HepG2 (cell line): ENCODE measurements around the gene OR10A3. TPM values are rescaled to one million over a fixed set of nuclear protein-coding genes. Genes with fewer than 3 reads are reported as not detected.

ENCODE experiments used
- ATAC-seq: fragments of 200-7000 bp; cut with Tn5 transposase; 3 replicates; pipeline ENCODE4 v1.9.1; 2020; ENCODE audit warnings: mild to moderate bottlenecking, moderate library complexity
- BruUV-seq: library from RNA; stranded (reverse); fragments of 400-500 nt; replicated peaks from 2 replicates; lab custom pipeline; 2021; lab: Mats Ljungman, UMichigan
- CTCF ChIA-PET: fragments of 300-600 bp; formaldehyde crosslinking; extraction: SDS; loops from one replicate; lab custom pipeline; 2021; ENCODE audit warnings: low total read pairs, inconsistent platforms, low intra/inter-chr PET ratio; lab: Yijun Ruan, JAX
- POLR2A ChIA-PET: fragments of 350-600 bp; sonication (Branson Sonifier 250); formaldehyde crosslinking; loops from one replicate; lab custom pipeline; 2020; ENCODE audit warnings: antibody characterized with exemption, inconsistent platforms; lab: Yijun Ruan, JAX
- DNase-seq: peaks from one replicate; pipeline ENCODE4 v3.0.0-alpha.2; 2015; ENCODE audit warnings: low spot score
- FAIRE-seq: peaks from 3 replicates; lab custom pipeline; 2011; peaks lifted over from hg19 to GRCh38; lab: Jason Lieb, UNC
- H2AFZ ChIP-seq: one replicate; pipeline ENCODE4 v1.6.1; 2011; ENCODE audit warnings: low read length, inconsistent platforms
- H3K27ac ChIP-seq: fragments of 300-600 bp; 3 replicates; pipeline ENCODE4 v1.8.0; 2011; ENCODE audit warnings: mixed run types, mild to moderate bottlenecking, mixed read lengths, low read length, inconsistent platforms; ENCODE audit not compliant: insufficient read depth; ENCODE audit errors: extremely low read length
- H3K27me3 ChIP-seq, 2 experiments: fragments of 200-600 bp in 1 of 2; 2 replicates in 1 of 2; 3 replicates in 1 of 2; pipeline versions ENCODE4 v1.6.0 to v1.8.0; 2011; ENCODE audit warnings: low read length in 2 of 2, mild to moderate bottlenecking in 2 of 2, moderate library complexity in 2 of 2, inconsistent platforms in 1 of 2; ENCODE audit not compliant: insufficient read depth in 2 of 2, control insufficient read depth in 1 of 2
- H3K36me3 ChIP-seq, 2 experiments: fragments of 200-600 bp in 1 of 2; replicated peaks in 1 of 2; 2 replicates in 1 of 2; 3 replicates in 1 of 2; pipeline versions ENCODE4 v1.5.1 to v1.8.0; 2011; ENCODE audit warnings: low read length in 2 of 2, inconsistent platforms in 1 of 2; ENCODE audit not compliant: insufficient read depth in 2 of 2, control insufficient read depth in 1 of 2
- H3K4me1 ChIP-seq: 2 replicates; pipeline ENCODE4 v1.5.1; 2012; ENCODE audit warnings: low read length, inconsistent platforms; ENCODE audit not compliant: insufficient read depth
- H3K4me2 ChIP-seq: 2 replicates; pipeline ENCODE4 v1.6.0; 2011; ENCODE audit warnings: low read depth, low read length, inconsistent platforms
- H3K4me3 ChIP-seq, 3 experiments: fragments of 200-600 bp in 1 of 3; sonication (generic), shearing (Covaris generic) in 1 of 3; replicated peaks in 1 of 3; 2 replicates each; pipeline ENCODE4 v1.5.1; 2011 to 2016; ENCODE audit warnings: low read length in 3 of 3, inconsistent platforms in 2 of 3, low read depth in 2 of 3, mild to moderate bottlenecking in 2 of 3, control low read depth in 1 of 3, mixed read lengths in 1 of 3; ENCODE audit not compliant: insufficient read depth in 1 of 3
- H3K79me2 ChIP-seq: one replicate; pipeline ENCODE4 v1.6.1; 2011; ENCODE audit warnings: low read length, inconsistent platforms; ENCODE audit not compliant: insufficient read depth
- H3K9ac ChIP-seq: 2 replicates; pipeline ENCODE4 v1.6.0; 2011; ENCODE audit warnings: mild to moderate bottlenecking, low read depth, low read length, inconsistent platforms; ENCODE audit not compliant: insufficient read depth
- H3K9me3 ChIP-seq: 2 replicates; pipeline ENCODE4 v1.5.1; 2012; ENCODE audit warnings: mild to moderate bottlenecking, low read length
- H4K20me1 ChIP-seq: 2 replicates; pipeline ENCODE4 v1.6.0; 2011; ENCODE audit warnings: inconsistent platforms, mild to moderate bottlenecking, low read length, moderate library complexity; ENCODE audit not compliant: insufficient read depth
- CEBPB ChIP-seq: IDR thresholded peaks from 2 replicates; pipeline ENCODE4 v1.6.1; 2011; ENCODE audit warnings: low read depth, low read length, improper control_type of control experiment, borderline replicate concordance
- FOSL1 ChIP-seq: sonication (generic); formaldehyde crosslinking; IDR thresholded peaks from 2 replicates; pipeline ENCODE4 v1.9.0; 2021; ENCODE audit warnings: missing genetic modification reagents, borderline replicate concordance
- KLF15 ChIP-seq: sonication (generic); formaldehyde crosslinking; IDR thresholded peaks from 2 replicates; pipeline ENCODE4 v1.8.1; 2023; ENCODE audit warnings: borderline replicate concordance, mild to moderate bottlenecking, inconsistent platforms, missing genetic modification reagents, mixed read lengths
- NFKB2 ChIP-seq: sonication (generic); formaldehyde crosslinking; IDR thresholded peaks from 2 replicates; pipeline ENCODE4 v1.4.0; 2020; ENCODE audit warnings: missing genetic modification reagents, borderline replicate concordance
- TBX3 ChIP-seq: fragments of 450-650 bp; IDR thresholded peaks from 2 replicates; pipeline ENCODE4 v1.6.1; 2017; ENCODE audit warnings: antibody characterized with exemption, mild to moderate bottlenecking, inconsistent platforms, borderline replicate concordance
- WIZ ChIP-seq: sonication (generic); formaldehyde crosslinking; IDR thresholded peaks from 2 replicates; pipeline ENCODE4 v1.5.1; 2020; ENCODE audit warnings: mild to moderate bottlenecking, missing genetic modification reagents
- ZNF619 ChIP-seq: sonication (generic); formaldehyde crosslinking; IDR thresholded peaks from 2 replicates; pipeline ENCODE4 v1.4.0; 2020; ENCODE audit warnings: mild to moderate bottlenecking, missing genetic modification reagents
- ZNF660 ChIP-seq: sonication (generic); formaldehyde crosslinking; IDR thresholded peaks from 2 replicates; pipeline ENCODE4 v1.5.1; 2020; ENCODE audit warnings: mild to moderate bottlenecking, low read depth, missing genetic modification reagents, borderline replicate concordance
- WGBS: methylation state at CpG from one replicate; pipeline ENCODE4 v1.1.6; 2017; ENCODE audit warnings: low lambda C conversion rate; 5-methylcytosine and 5-hydroxymethylcytosine counted together
- in situ Hi-C: cut with HindIII; loops from 2 replicates; pipeline ENCODE4 v1.10.0; 2017; ENCODE audit warnings: low pct_unique_long_range_greater_than_20kb; ENCODE audit not compliant: extremely low pct_ligation_motif_present
- intact Hi-C: fragments of 100-400 bp; cut with micrococcal nuclease; formaldehyde crosslinking; loops from one replicate; pipeline ENCODE4 v1.10.0; 2022; ENCODE audit not compliant: unreplicated experiment
- polyA plus RNA-seq, 8 experiments: library from polyadenylated mRNA; depleted of rRNA in 3 of 8; stranded (reverse) in 7 of 8; unstranded in 1 of 8; fragments of >200 nt; fragmentation: Illumina TruSeq in 4 of 8; extraction: Trizol in 4 of 8; gene quantifications; 2 replicates each; pipeline versions ENCODE4 v1.2.1 to v1.2.3, GENCODE V29; 2011 to 2016; ENCODE audit warnings: low read depth in 4 of 8, missing spikeins in 1 of 8, mixed read lengths in 1 of 8; ENCODE audit not compliant: insufficient read depth in 1 of 8
- total RNA-seq, 5 experiments: library from RNA; depleted of rRNA; stranded (reverse); fragments of >200 nt; fragmentation: Illumina TruSeq; extraction: Trizol; gene quantifications; 2 replicates each; pipeline ENCODE4 v1.2.3, GENCODE V29; 2016; ENCODE audit warnings: low read depth in 1 of 5

OR10A3 gene
- total and polyA plus RNA-seq, 2 of the 13 experiments (the other 11 are each of a cell fraction or from before 2014, with no cell fraction given), result not detected

DNA sequence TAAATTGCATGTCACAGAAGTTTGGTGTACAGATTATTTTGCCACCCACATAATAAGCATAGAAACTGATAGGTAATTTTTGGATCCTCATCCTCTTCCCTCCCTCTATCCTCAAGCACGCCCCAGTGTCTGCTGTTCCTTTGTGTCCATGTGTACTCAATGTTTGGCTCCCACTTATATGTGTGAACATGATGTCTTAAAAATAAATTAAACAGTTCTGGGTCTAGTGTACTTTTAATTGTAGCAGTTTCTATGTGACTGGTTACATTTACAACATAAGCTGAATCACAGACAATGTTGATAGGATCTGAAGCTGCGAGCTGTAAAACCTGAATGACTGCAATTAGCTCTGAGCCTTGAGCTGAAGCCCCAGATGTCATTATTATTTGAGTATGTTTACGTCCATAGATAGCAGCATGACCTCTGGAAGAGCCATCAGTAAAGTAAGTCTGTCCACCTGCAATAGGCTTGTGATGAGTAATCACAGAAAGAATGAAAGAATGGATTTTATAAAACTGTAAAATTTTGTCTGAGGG is 40.1 kb downstream of the OR10A3 start (continued):
- TF ChIP-seq ZNF619 (CRISPR knock-in tag), result no peak
- no peak for TF ChIP-seq ZNF660 (CRISPR knock-in tag)
- no peak for TF ChIP-seq NFKB2
- no peak for TF ChIP-seq TBX3

GRCh38 chr11:7900686-7901085 is 40.8 kb downstream of the OR10A3 start:
- 1% methylated on average over 4 of the region's 4 CpGs for WGBS
- Histone ChIP-seq H3K4me1 (no peaks in the 10 kb centered on the region), H3K4me3 (no peak overlapping the region), H3K36me3 (no peaks in the 10 kb centered on the region), H3K79me2 (no peaks in the 10 kb centered on the region), H3K4me2 (no peak overlapping the region), H3K9me3 (no peaks in the 10 kb centered on the region), H3K27ac (no peak overlapping the region), H3K27me3 (peaks cover 0 to 3% of the 10 kb centered on the region in 2 experiments; a peak in 1 of 5 replicates), H3K9ac (no peak overlapping the region), H4K20me1 (no peaks in the 10 kb centered on the region), H2AFZ (no peak overlapping the region)
- in situ Hi-C loops, result no loop called here
- ATAC-seq (no peak), DNase-seq (no peak), FAIRE-seq (no peak)
- POLR2A ChIA-PET, result no interaction called here
- no TSS peak for BruUV-seq
- peak; percentile 53; the same call in 1 of the 2 replicates for TF ChIP-seq CEBPB
- no peak for TF ChIP-seq KLF15
- no peak for TF ChIP-seq WIZ (CRISPR knock-in tag)
- no peak for TF ChIP-seq FOSL1
- intact Hi-C loops, result no loop called here
- CTCF ChIA-PET, result no interaction called here
